ENCODE data around the gene SUN1. TPM values are rescaled to one million over a fixed set of nuclear protein-coding genes. Genes with fewer than 3 reads are reported as not detected.
"Not testable (repeated sequence)": the region's sequence is repeated elsewhere in the genome, so short reads cannot be mapped to it uniquely, and the experiment has no call there.

SUN1 gene
- total RNA-seq, 1 experiment from 2014 or later, result 39.6 TPM

DNA sequence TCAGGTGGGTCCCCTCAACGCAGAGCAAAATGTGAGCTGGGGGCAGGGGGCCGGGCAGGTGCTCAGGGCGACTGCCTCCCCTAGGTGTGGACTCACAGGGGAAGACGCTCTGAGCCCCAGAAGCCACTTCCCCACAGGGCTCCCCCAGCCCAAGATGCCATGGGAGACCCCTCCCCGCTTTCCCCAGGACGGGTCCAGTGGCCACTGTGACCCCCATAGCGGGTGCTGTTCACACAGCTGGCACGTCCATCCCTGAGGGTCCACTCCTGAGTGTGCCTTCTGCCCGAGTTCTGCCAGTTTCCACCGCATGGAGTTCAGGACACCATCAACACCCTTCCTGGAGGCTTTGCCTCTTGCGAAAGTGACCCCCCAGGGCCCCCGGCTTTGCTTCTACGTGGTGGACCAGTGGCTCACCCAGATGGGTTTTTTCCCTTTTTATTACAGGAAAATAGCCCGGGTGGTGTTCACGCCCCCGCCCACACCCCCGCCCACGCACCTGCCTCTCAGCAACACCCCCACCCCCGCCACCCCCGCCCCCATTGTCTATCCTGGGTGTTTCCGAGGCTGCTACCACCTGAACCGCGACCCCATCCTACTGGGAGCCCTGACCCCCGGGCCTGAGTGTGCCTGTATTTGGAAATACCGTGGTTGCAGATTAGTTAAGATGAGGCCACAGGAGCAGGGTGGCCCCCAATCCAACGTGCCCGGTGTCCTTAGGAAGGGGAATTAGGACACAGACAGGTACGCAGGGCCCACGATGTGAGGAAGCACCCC is 90.2 kb downstream of the SUN1 start:
- no peak overlapping the region; the same call in 1 of the 2 replicates for H3K4me3 ChIP-seq (ENCODE audit: low read length)
- no peak for DNase-seq
- peak overlapping the region; percentile 39 for H3K4me2 ChIP-seq (ENCODE audit: low read depth, low read length, poor library complexity, severe bottlenecking)
- H3K9me2 ChIP-seq (replicated peaks; ENCODE audit: insufficient read depth, low read length), result no peaks in the 10 kb centered on the region
- H3K36me3 ChIP-seq (ENCODE audit: insufficient read depth, low read length), result no peaks in the 10 kb centered on the region
- H3K9me3 ChIP-seq (ENCODE audit: low read length), result no peaks in the 10 kb centered on the region
- peaks cover 16% of the 10 kb centered on the region for H3K4me1 ChIP-seq (ENCODE audit: low read length)
- no peak overlapping the region for H3K27ac ChIP-seq (ENCODE audit: low read length)
- no peaks in the 10 kb centered on the region for H3K27me3 ChIP-seq (ENCODE audit: low read length)
- no peaks in the 10 kb centered on the region for H3K79me2 ChIP-seq (ENCODE audit: low read length)
- peak overlapping the region; percentile 71; the same call in 1 of the 2 replicates for H2AFZ ChIP-seq (ENCODE audit: low read length)
- H3K9ac ChIP-seq (ENCODE audit: low read length), result 0 out of 2 replicates have a peak overlapping the region, but pooled peaks have one; percentile 5
- no peaks in the 10 kb centered on the region for H4K20me1 ChIP-seq (ENCODE audit: insufficient read depth, low read depth, low read length)

DNA sequence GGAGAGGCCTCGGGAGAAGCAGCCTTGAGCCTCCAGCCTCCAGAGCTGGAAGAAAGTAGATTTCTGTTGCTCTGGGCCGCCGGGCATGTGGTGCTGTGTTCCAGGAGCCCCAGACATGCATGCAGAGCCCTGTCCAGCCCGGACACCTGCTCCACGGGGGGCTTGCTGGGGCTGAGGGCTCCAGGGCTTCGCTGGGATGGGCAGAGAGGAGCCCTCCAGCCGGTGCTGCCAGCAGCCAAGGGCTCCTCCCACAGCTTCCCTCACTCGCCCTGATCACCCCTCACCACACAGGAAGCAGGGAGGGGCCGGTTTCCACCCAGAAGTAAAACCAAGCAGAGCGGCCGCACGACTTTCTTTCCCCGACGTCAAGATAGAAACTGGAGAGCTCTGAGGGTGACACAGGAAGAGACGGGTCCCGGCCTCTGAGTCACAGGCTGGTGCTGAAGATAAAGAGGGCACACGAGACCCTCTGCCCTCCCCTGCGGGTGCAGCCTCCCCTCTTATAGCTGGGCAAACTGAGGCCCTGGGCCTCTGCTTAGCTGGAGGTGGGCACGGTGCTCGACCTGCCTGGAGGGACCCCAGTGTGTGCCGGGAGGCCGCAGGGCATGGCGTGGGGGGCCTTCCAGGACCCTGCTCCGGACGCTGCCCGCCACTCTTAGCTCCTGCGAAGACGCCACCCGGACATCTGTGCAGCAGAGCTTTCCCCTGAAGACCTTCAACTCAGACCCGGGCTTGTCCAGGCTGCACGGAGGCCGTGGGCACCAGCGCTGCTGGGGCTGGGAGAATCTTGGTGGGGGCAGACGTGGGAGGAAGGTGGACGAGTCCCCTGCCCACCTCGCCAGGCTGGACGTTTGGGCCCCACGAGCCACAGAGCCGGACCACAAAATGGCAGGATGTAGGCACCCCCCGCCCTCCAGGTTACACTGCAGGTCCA is 91.1 kb downstream of the SUN1 start:
- Histone ChIP-seq H3K79me2 (ENCODE audit: low read length) (no peaks in the 10 kb centered on the region), H3K36me3 (ENCODE audit: insufficient read depth, low read length) (no peaks in the 10 kb centered on the region), H3K4me1 (ENCODE audit: low read length) (peaks cover 16% of the 10 kb centered on the region), H2AFZ (ENCODE audit: low read length) (peak overlapping the region; percentile 71; the same call in 1 of the 2 replicates), H3K27ac (ENCODE audit: low read length) (no peak overlapping the region), H3K4me3 (ENCODE audit: low read length) (no peak overlapping the region; the same call in 1 of the 2 replicates), H4K20me1 (ENCODE audit: insufficient read depth, low read depth, low read length) (no peaks in the 10 kb centered on the region), H3K27me3 (ENCODE audit: low read length) (no peaks in the 10 kb centered on the region), H3K9ac (ENCODE audit: low read length) (peak overlapping the region; percentile 5; the same call in 1 of the 2 replicates), H3K4me2 (ENCODE audit: low read depth, low read length, poor library complexity, severe bottlenecking) (peak overlapping the region; percentile 39), H3K9me3 (ENCODE audit: low read length) (no peaks in the 10 kb centered on the region), H3K9me2 (replicated peaks; ENCODE audit: insufficient read depth, low read length) (no peaks in the 10 kb centered on the region)
- peak; percentile 77 for DNase-seq

DNA sequence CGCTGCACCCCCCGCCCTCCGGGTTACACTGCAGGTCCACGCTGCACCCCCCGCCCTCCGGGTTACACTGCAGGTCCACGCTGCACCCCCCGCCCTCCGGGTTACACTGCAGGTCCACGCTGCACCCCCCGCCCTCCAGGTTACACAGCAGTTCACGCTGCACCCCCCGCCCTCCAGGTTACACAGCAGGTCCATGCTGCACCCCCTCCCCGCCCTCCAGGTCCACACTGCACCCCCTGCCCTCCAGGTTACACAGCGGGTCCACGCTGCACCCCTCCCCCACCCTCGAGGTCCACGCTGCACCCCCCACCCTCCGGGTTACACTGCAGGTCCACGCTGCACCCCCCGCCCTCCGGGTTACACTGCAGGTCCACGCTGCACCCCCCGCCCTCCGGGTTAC is 91.8 kb downstream of the SUN1 start:
- not testable (repeated sequence) for DNase-seq; H3K27me3 ChIP-seq (ENCODE audit: low read length); H3K4me3 ChIP-seq (ENCODE audit: low read length); H3K4me2 ChIP-seq (ENCODE audit: low read depth, low read length, poor library complexity, severe bottlenecking); H4K20me1 ChIP-seq (ENCODE audit: insufficient read depth, low read depth, low read length); H3K36me3 ChIP-seq (ENCODE audit: insufficient read depth, low read length); H3K9ac ChIP-seq (ENCODE audit: low read length); H3K9me2 ChIP-seq (replicated peaks; ENCODE audit: insufficient read depth, low read length); H3K27ac ChIP-seq (ENCODE audit: low read length); H3K9me3 ChIP-seq (ENCODE audit: low read length); H3K79me2 ChIP-seq (ENCODE audit: low read length); H2AFZ ChIP-seq (ENCODE audit: low read length)
- peaks cover 16% of the 10 kb centered on the region for H3K4me1 ChIP-seq (ENCODE audit: low read length)

Other genes with a start within 250 kb of the SUN1 start
- 21.0 and 22.6 TPM in 2 replicates for gene DNAAF5, start 105.8 kb upstream of the SUN1 start, total RNA-seq (2014; rRNA removed; shearing (Covaris generic); ENCODE audit: low replicate concordance)
- gene PRKAR1B, start 105.2 kb upstream of the SUN1 start, total RNA-seq (2014; rRNA removed; shearing (Covaris generic); ENCODE audit: low replicate concordance), result 9.6 and 20.0 TPM in 2 replicates
- gene GET4, start 44.1 kb downstream of the SUN1 start, total RNA-seq (2014; rRNA removed; shearing (Covaris generic); ENCODE audit: low replicate concordance), result 16.2 and 33.3 TPM in 2 replicates
- gene ADAP1, start 122.2 kb downstream of the SUN1 start, total RNA-seq (2014; rRNA removed; shearing (Covaris generic); ENCODE audit: low replicate concordance), result not detected in 2 replicates
- 14.5 and 20.5 TPM in 2 replicates for gene COX19, start 143.1 kb downstream of the SUN1 start, total RNA-seq (2014; rRNA removed; shearing (Covaris generic); ENCODE audit: low replicate concordance)
- not detected in 2 replicates for gene CYP2W1, start 150.7 kb downstream of the SUN1 start, total RNA-seq (2014; rRNA removed; shearing (Covaris generic); ENCODE audit: low replicate concordance)
- 5.5 and 9.2 TPM in 2 replicates for gene GPR146, start 212.1 kb downstream of the SUN1 start, total RNA-seq (2014; rRNA removed; shearing (Covaris generic); ENCODE audit: low replicate concordance)